MM.1S (cell line): ENCODE data around the gene SPRTN.

Source experiments
- EZH2 ChIP-seq: fragments of 300-600 bp; sonication (generic); optimal IDR thresholded peaks from 2 replicates; pipeline ENCODE3; 2017; ENCODE audit warnings: low read depth, mild to moderate bottlenecking, antibody characterized with exemption, low read length, mixed read lengths
- EZH2phosphoT487 ChIP-seq: fragments of 300-600 bp; sonication (generic); IDR thresholded peaks from 2 replicates; pipeline ENCODE4 v1.6.1; 2018; ENCODE audit warnings: antibody characterized with exemption, low read length
- TF ChIP-seq, protein P1 (sequence below): fragments of 300-600 bp; sonication (generic); IDR thresholded peaks from 2 replicates; pipeline ENCODE4 v1.5.1; 2016; ENCODE audit warnings: antibody characterized with exemption, low read length, mixed read lengths

DNA sequence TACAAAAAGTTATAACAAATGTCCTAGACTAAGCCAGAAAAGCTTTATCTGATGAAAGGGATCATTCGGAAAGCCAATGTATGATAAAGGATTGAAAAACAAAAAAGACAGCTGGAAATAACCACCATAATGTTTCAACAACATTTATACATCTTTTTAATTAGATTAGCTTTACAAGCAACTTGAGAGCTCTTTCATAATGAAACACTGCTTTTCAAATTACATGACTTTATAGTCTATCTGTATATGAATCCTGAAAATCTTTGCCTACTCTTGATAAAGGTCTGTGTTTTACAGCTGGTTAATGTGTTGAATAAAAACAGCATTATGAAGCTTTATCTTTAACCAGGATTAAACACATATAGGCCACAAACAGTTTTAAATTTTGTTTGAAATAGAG, 25.5 kb downstream of the SPRTN start:
- TF ChIP-seq, protein P1, sequence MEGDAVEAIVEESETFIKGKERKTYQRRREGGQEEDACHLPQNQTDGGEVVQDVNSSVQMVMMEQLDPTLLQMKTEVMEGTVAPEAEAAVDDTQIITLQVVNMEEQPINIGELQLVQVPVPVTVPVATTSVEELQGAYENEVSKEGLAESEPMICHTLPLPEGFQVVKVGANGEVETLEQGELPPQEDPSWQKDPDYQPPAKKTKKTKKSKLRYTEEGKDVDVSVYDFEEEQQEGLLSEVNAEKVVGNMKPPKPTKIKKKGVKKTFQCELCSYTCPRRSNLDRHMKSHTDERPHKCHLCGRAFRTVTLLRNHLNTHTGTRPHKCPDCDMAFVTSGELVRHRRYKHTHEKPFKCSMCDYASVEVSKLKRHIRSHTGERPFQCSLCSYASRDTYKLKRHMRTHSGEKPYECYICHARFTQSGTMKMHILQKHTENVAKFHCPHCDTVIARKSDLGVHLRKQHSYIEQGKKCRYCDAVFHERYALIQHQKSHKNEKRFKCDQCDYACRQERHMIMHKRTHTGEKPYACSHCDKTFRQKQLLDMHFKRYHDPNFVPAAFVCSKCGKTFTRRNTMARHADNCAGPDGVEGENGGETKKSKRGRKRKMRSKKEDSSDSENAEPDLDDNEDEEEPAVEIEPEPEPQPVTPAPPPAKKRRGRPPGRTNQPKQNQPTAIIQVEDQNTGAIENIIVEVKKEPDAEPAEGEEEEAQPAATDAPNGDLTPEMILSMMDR: no peak
- no peak for TF ChIP-seq EZH2phosphoT487
- TF ChIP-seq EZH2: no peak
